Measurements from ENCODE around the gene SLC46A3. TPM values are rescaled to one million over a fixed set of nuclear protein-coding genes. Genes with fewer than 3 reads are reported as not detected.

Gene SLC46A3
- total and polyA plus RNA-seq, 4 donors = 6.7 to 15.1 (median 8.5) TPM

GRCh38 chr13:28751175-28751960, 32.6 kb upstream of the SLC46A3 start:
- Histone ChIP-seq H3K27me3 (ENCODE audit: control insufficient read depth in 1 of 2, insufficient read depth in 2 of 2, low read length in 1 of 2) (no peaks in the 10 kb centered on the region), H3K9me3 (ENCODE audit: control insufficient read depth, low read length) (no peaks in the 10 kb centered on the region), H3K4me3 (ENCODE audit: low read length in 2 of 2) (no peak overlapping the region), H3K36me3 (ENCODE audit: control insufficient read depth in 1 of 2, insufficient read depth in 2 of 2, low read length in 1 of 2) (no peaks in the 10 kb centered on the region), H3K4me1 (ENCODE audit: control insufficient read depth in 1 of 2, insufficient read depth in 2 of 2, low read length in 2 of 2) (no peaks in the 10 kb centered on the region), H3K27ac (ENCODE audit: low read depth in 1 of 2, low read length in 2 of 2) (no peak overlapping the region)
- no peak for DNase-seq
- no peak for ATAC-seq (ENCODE audit: low FRiP score)
- WGBS, 2 donors = 85 to 87% methylated on average over 7 of the region's 7 CpGs
- intact Hi-C loops (cut with DNase I) = loop anchor here (5.0 kb wide), 2 partner anchors 34 to 41 kb away; partner anchors contain the start of gene SLC46A3 (in 2 of the 2)

GRCh38 chr13:28750187-28751045, 31.6 kb upstream of the SLC46A3 start:
- Histone ChIP-seq H3K27me3 (ENCODE audit: control insufficient read depth in 1 of 2, insufficient read depth in 2 of 2, low read length in 1 of 2) (no peaks in the 10 kb centered on the region), H3K4me1 (ENCODE audit: control insufficient read depth in 1 of 2, insufficient read depth in 2 of 2, low read length in 2 of 2) (no peaks in the 10 kb centered on the region), H3K36me3 (ENCODE audit: control insufficient read depth in 1 of 2, insufficient read depth in 2 of 2, low read length in 1 of 2) (no peaks in the 10 kb centered on the region), H3K9me3 (ENCODE audit: control insufficient read depth, low read length) (no peaks in the 10 kb centered on the region), H3K4me3 (ENCODE audit: low read length in 2 of 2) (no peak overlapping the region), H3K27ac (ENCODE audit: low read depth in 1 of 2, low read length in 2 of 2) (no peak overlapping the region)
- WGBS, 2 donors = 70 to 78% methylated on average over 5 of the region's 5 CpGs
- DNase-seq (no peak), ATAC-seq (ENCODE audit: low FRiP score) (no peak)
- intact Hi-C loops (cut with DNase I) = loop anchor here (5.0 kb wide), 2 partner anchors 33 to 42 kb away; partner anchors contain the start of gene SLC46A3 (in 2 of the 2)

GRCh38 chr13:28747851-28748250, 29.1 kb upstream of the SLC46A3 start:
- WGBS, 2 donors = 96 to 100% methylated on average over 1 of the region's 1 CpG
- no peaks in the 10 kb centered on the region for H3K9me3 ChIP-seq (ENCODE audit: control insufficient read depth, low read length)

GRCh38 chr13:28746287-28746612, 27.5 kb upstream of the SLC46A3 start:
- WGBS, 2 donors = 63 to 72% methylated on average over 4 of the region's 4 CpGs
- Histone ChIP-seq H3K27ac (ENCODE audit: low read depth in 1 of 2, low read length in 2 of 2) (no peak overlapping the region), H3K4me1 (ENCODE audit: control insufficient read depth in 1 of 2, insufficient read depth in 2 of 2, low read length in 2 of 2) (no peaks in the 10 kb centered on the region), H3K27me3 (ENCODE audit: control insufficient read depth in 1 of 2, insufficient read depth in 2 of 2, low read length in 1 of 2) (no peaks in the 10 kb centered on the region), H3K4me3 (ENCODE audit: low read length in 2 of 2) (no peak overlapping the region), H3K36me3 (ENCODE audit: control insufficient read depth in 1 of 2, insufficient read depth in 2 of 2, low read length in 1 of 2) (no peaks in the 10 kb centered on the region), H3K9me3 (ENCODE audit: control insufficient read depth, low read length) (no peaks in the 10 kb centered on the region)
- intact Hi-C loops (cut with DNase I) = no loop called here
- DNase-seq (no peak), ATAC-seq (ENCODE audit: low FRiP score) (no peak)

More at GRCh38 chr13:28747851-28748250, 29.1 kb upstream of the SLC46A3 start:
- Histone ChIP-seq H3K27ac (ENCODE audit: low read depth in 1 of 2, low read length in 2 of 2) (no peak overlapping the region), H3K4me1 (ENCODE audit: control insufficient read depth in 1 of 2, insufficient read depth in 2 of 2, low read length in 2 of 2) (no peaks in the 10 kb centered on the region), H3K4me3 (ENCODE audit: low read length in 2 of 2) (no peak overlapping the region), H3K27me3 (ENCODE audit: control insufficient read depth in 1 of 2, insufficient read depth in 2 of 2, low read length in 1 of 2) (no peaks in the 10 kb centered on the region), H3K36me3 (ENCODE audit: control insufficient read depth in 1 of 2, insufficient read depth in 2 of 2, low read length in 1 of 2) (no peaks in the 10 kb centered on the region)
- no peak for DNase-seq
- intact Hi-C loops (cut with DNase I) = no loop called here
- no peak for ATAC-seq (ENCODE audit: low FRiP score)

GRCh38 chr13:28744656-28745055, 25.9 kb upstream of the SLC46A3 start:
- intact Hi-C loops (cut with DNase I) = no loop called here
- DNase-seq = no peak
- Histone ChIP-seq H3K4me3 (ENCODE audit: low read length in 2 of 2) (no peak overlapping the region), H3K27me3 (ENCODE audit: control insufficient read depth in 1 of 2, insufficient read depth in 2 of 2, low read length in 1 of 2) (no peaks in the 10 kb centered on the region), H3K36me3 (ENCODE audit: control insufficient read depth in 1 of 2, insufficient read depth in 2 of 2, low read length in 1 of 2) (no peaks in the 10 kb centered on the region), H3K9me3 (ENCODE audit: control insufficient read depth, low read length) (no peaks in the 10 kb centered on the region), H3K4me1 (ENCODE audit: control insufficient read depth in 1 of 2, insufficient read depth in 2 of 2, low read length in 2 of 2) (no peaks in the 10 kb centered on the region), H3K27ac (ENCODE audit: low read depth in 1 of 2, low read length in 2 of 2) (no peak overlapping the region)
- WGBS, 2 donors = 78 to 85% methylated on average over 6 of the region's 6 CpGs
- no peak for ATAC-seq (ENCODE audit: low FRiP score)

GRCh38 chr13:28744091-28744536, 25.3 kb upstream of the SLC46A3 start:
- intact Hi-C loops (cut with DNase I) = no loop called here
- DNase-seq = peak in 1 of 2 donors; percentile 71
- Histone ChIP-seq H3K36me3 (ENCODE audit: control insufficient read depth in 1 of 2, insufficient read depth in 2 of 2, low read length in 1 of 2) (no peaks in the 10 kb centered on the region), H3K27ac (ENCODE audit: low read depth in 1 of 2, low read length in 2 of 2) (no peak overlapping the region), H3K9me3 (ENCODE audit: control insufficient read depth, low read length) (no peaks in the 10 kb centered on the region), H3K27me3 (ENCODE audit: control insufficient read depth in 1 of 2, insufficient read depth in 2 of 2, low read length in 1 of 2) (no peaks in the 10 kb centered on the region), H3K4me3 (ENCODE audit: low read length in 2 of 2) (no peak overlapping the region), H3K4me1 (ENCODE audit: control insufficient read depth in 1 of 2, insufficient read depth in 2 of 2, low read length in 2 of 2) (no peaks in the 10 kb centered on the region)
- WGBS, 2 donors = 76% methylated on average over 6 of the region's 6 CpGs
- no peak for ATAC-seq (ENCODE audit: low FRiP score)

- DNase-seq (no peak), ATAC-seq (ENCODE audit: low FRiP score) (no peak)
- Histone ChIP-seq H3K36me3 (ENCODE audit: control insufficient read depth in 1 of 2, insufficient read depth in 2 of 2, low read length in 1 of 2) (no peaks in the 10 kb centered on the region), H3K4me1 (ENCODE audit: control insufficient read depth in 1 of 2, insufficient read depth in 2 of 2, low read length in 2 of 2) (no peaks in the 10 kb centered on the region), H3K27ac (ENCODE audit: low read depth in 1 of 2, low read length in 2 of 2) (no peak overlapping the region), H3K9me3 (ENCODE audit: control insufficient read depth, low read length) (no peaks in the 10 kb centered on the region), H3K4me3 (ENCODE audit: low read length in 2 of 2) (no peak overlapping the region), H3K27me3 (ENCODE audit: control insufficient read depth in 1 of 2, insufficient read depth in 2 of 2, low read length in 1 of 2) (no peaks in the 10 kb centered on the region)
- 88% methylated on average over 4 of the region's 4 CpGs for WGBS, 2 donors
- intact Hi-C loops (cut with DNase I) = no loop called here
Observed at GRCh38 chr13:28743499-28744083, 24.8 kb upstream of the SLC46A3 start.

- H3K27me3 ChIP-seq (ENCODE audit: control insufficient read depth in 1 of 2, insufficient read depth in 2 of 2, low read length in 1 of 2) = no peaks in the 10 kb centered on the region
- H3K36me3 ChIP-seq (ENCODE audit: control insufficient read depth in 1 of 2, insufficient read depth in 2 of 2, low read length in 1 of 2) = no peaks in the 10 kb centered on the region
- 88% methylated on average over 3 of the region's 3 CpGs for whole genome bisulfite sequencing, 2 donors
- DNase-seq (no peak), ATAC-seq (ENCODE audit: low FRiP score) (no peak)
- H3K4me3 ChIP-seq (ENCODE audit: low read length in 2 of 2) = no peak overlapping the region
- no peaks in the 10 kb centered on the region for H3K4me1 ChIP-seq (ENCODE audit: control insufficient read depth in 1 of 2, insufficient read depth in 2 of 2, low read length in 2 of 2)
- intact Hi-C loops (cut with DNase I) = no loop called here
- H3K27ac ChIP-seq (ENCODE audit: low read depth in 1 of 2, low read length in 2 of 2) = no peak overlapping the region
- H3K9me3 ChIP-seq (ENCODE audit: control insufficient read depth, low read length) = no peaks in the 10 kb centered on the region
Observed at GRCh38 chr13:28743020-28743419, 24.2 kb upstream of the SLC46A3 start.

Measured in aorta (tissue), 5 donors.